Endothelial cell of umbilical vein (primary cell): ENCODE data around the gene CHMP6. TPM values are rescaled to one million over a fixed set of nuclear protein-coding genes. Genes with fewer than 3 reads are reported as not detected.

Experiments used
- BruUV-seq: library from RNA; stranded (reverse); fragments of 400-500 nt; replicated peaks from 2 replicates; lab custom pipeline; 2021; lab: Mats Ljungman, UMichigan
- CTCF ChIA-PET: fragments of 300-600, 350-600 bp; sonication (Branson Sonifier 250); formaldehyde crosslinking; loops from one replicate; lab custom pipeline; 2021; ENCODE audit warnings: antibody characterized with exemption, inconsistent platforms; lab: Charles Lee
- POLR2A ChIA-PET: fragments of 300-600, 350-600 bp; sonication (Branson Sonifier 250); formaldehyde crosslinking; loops from one replicate; lab custom pipeline; 2021; ENCODE audit warnings: antibody characterized with exemption, inconsistent platforms; lab: Charles Lee
- DNase-seq: peaks from one replicate; pipeline ENCODE4 v3.0.0-alpha.2; 2011; ENCODE audit warnings: low read depth, low spot score
- FAIRE-seq: peaks from 2 replicates; lab custom pipeline; 2011; peaks lifted over from hg19 to GRCh38; lab: Jason Lieb, UNC
- H2AFZ ChIP-seq: 2 replicates; pipeline ENCODE4 v1.6.0; 2012; ENCODE audit warnings: low read depth, low read length, control low read depth, inconsistent platforms
- H3K27ac ChIP-seq: 2 replicates; pipeline ENCODE4 v1.5.1; 2011; ENCODE audit warnings: low read depth, mild to moderate bottlenecking, control low read depth, low read length, moderate library complexity; ENCODE audit not compliant: insufficient read depth
- H3K27me3 ChIP-seq, 2 experiments: 2 replicates each; pipeline versions ENCODE4 v1.6.0 to v1.6.1; 2011; ENCODE audit warnings: low read length in 2 of 2, mixed read lengths in 1 of 2; ENCODE audit not compliant: control insufficient read depth in 2 of 2, insufficient read depth in 2 of 2
- H3K36me3 ChIP-seq, 2 experiments: 2 replicates in 1 of 2; 3 replicates in 1 of 2; pipeline ENCODE4 v1.5.1; 2011; ENCODE audit warnings: low read length in 2 of 2, mild to moderate bottlenecking in 1 of 2, moderate library complexity in 1 of 2; ENCODE audit not compliant: control insufficient read depth in 2 of 2, insufficient read depth in 2 of 2; ENCODE audit errors: extremely low read depth in 1 of 2
- H3K4me1 ChIP-seq: 3 replicates; pipeline ENCODE4 v1.5.1; 2011; ENCODE audit warnings: mild to moderate bottlenecking, low read length; ENCODE audit not compliant: control insufficient read depth, insufficient read depth; ENCODE audit errors: extremely low read depth
- H3K4me2 ChIP-seq: 2 replicates; pipeline ENCODE4 v1.6.1; 2011; ENCODE audit warnings: low read length, control low read depth, mixed read lengths; ENCODE audit not compliant: insufficient read depth
- H3K4me3 ChIP-seq, 3 experiments: fragments of 200-600 bp in 1 of 3; sonication (generic), shearing (Covaris generic) in 1 of 3; replicated peaks in 1 of 3; 2 replicates each; pipeline ENCODE4 v1.5.1; 2011 to 2016; ENCODE audit warnings: control low read depth in 3 of 3, low read length in 3 of 3, mild to moderate bottlenecking in 2 of 3, inconsistent platforms in 1 of 3, low read depth in 1 of 3, moderate library complexity in 1 of 3; ENCODE audit not compliant: insufficient read depth in 1 of 3
- H3K79me2 ChIP-seq: 2 replicates; pipeline ENCODE4 v1.6.0; 2012; ENCODE audit warnings: low read length, inconsistent platforms; ENCODE audit not compliant: control insufficient read depth, insufficient read depth
- H3K9ac ChIP-seq: replicated peaks from 2 replicates; pipeline ENCODE3; 2011; ENCODE audit warnings: low read length, control low read depth; ENCODE audit not compliant: insufficient read depth; ENCODE audit errors: extremely low read depth
- H3K9me1 ChIP-seq: replicated peaks from 3 replicates; pipeline ENCODE4 v1.6.0; 2011; ENCODE audit warnings: mild to moderate bottlenecking, low read length; ENCODE audit not compliant: control insufficient read depth, insufficient read depth; ENCODE audit errors: extremely low read depth
- H3K9me3 ChIP-seq: replicated peaks from 2 replicates; pipeline ENCODE4 v1.5.1; 2012; ENCODE audit warnings: low read length, inconsistent platforms; ENCODE audit not compliant: control insufficient read depth, insufficient read depth
- H4K20me1 ChIP-seq: replicated peaks from 2 replicates; pipeline ENCODE3; 2011; ENCODE audit warnings: mild to moderate bottlenecking, low read length; ENCODE audit not compliant: control insufficient read depth, insufficient read depth; ENCODE audit errors: extremely low read depth
- CTCF ChIP-seq, 2 donors: IDR thresholded peaks; 1 replicate in 1 of 2; 2 replicates in 1 of 2; pipeline ENCODE4 v1.5.1; 2011; ENCODE audit warnings: low read length in 2 of 2, mild to moderate bottlenecking in 2 of 2, moderate library complexity in 2 of 2, control low read depth in 1 of 2, inconsistent platforms in 1 of 2, low read depth in 1 of 2; ENCODE audit not compliant: insufficient read depth in 1 of 2; ENCODE audit errors: extremely low read depth in 1 of 2
- EZH2 ChIP-seq: IDR thresholded peaks from 2 replicates; pipeline ENCODE4 v1.6.1; 2012; ENCODE audit warnings: borderline replicate concordance, low read depth, mild to moderate bottlenecking, moderate library complexity, low read length, inconsistent platforms; ENCODE audit not compliant: severe bottlenecking
- FOS ChIP-seq: IDR thresholded peaks from 2 replicates; pipeline ENCODE4 v1.6.1; 2011; ENCODE audit warnings: mild to moderate bottlenecking, low read length, moderate library complexity, borderline replicate concordance; ENCODE audit not compliant: insufficient read depth
- GATA2 ChIP-seq: IDR thresholded peaks from 2 replicates; pipeline ENCODE4 v1.7.0; 2011; ENCODE audit warnings: low read depth, mild to moderate bottlenecking, moderate library complexity, mixed read lengths, low read length; ENCODE audit not compliant: insufficient read length, insufficient read depth
- JUN ChIP-seq: IDR thresholded peaks from 2 replicates; pipeline ENCODE4 v1.6.1; 2011; ENCODE audit warnings: borderline replicate concordance, low read depth; ENCODE audit not compliant: insufficient read length, insufficient read depth
- MAX ChIP-seq: IDR thresholded peaks from 2 replicates; pipeline ENCODE4 v1.6.1; 2011; ENCODE audit not compliant: insufficient read depth, insufficient read length
- MYC ChIP-seq: IDR thresholded peaks from one replicate; pipeline ENCODE4 v1.6.1; 2011; ENCODE audit warnings: mild to moderate bottlenecking, low read depth, low read length
- POLR2A ChIP-seq: IDR thresholded peaks from 2 replicates; pipeline ENCODE4 v1.6.1; 2012; ENCODE audit warnings: low read depth, mild to moderate bottlenecking, control low read depth, low read length
- POLR2AphosphoS5 ChIP-seq: IDR thresholded peaks from 2 replicates; pipeline ENCODE4 v1.6.1; 2012; ENCODE audit warnings: low read depth, mild to moderate bottlenecking, control low read depth, low read length, moderate library complexity; ENCODE audit not compliant: insufficient read depth
- dilution Hi-C: fragments of 300-500 bp; cut with MboI; formaldehyde crosslinking; loops from one replicate; pipeline ENCODE4 v1.15.0; 2019; ENCODE audit warnings: low sequenced_read_pairs; ENCODE audit not compliant: extremely low pct_ligation_motif_present
- intact Hi-C: fragments of 100-400 bp; cut with micrococcal nuclease; formaldehyde crosslinking; loops from one replicate; pipeline ENCODE4 v1.10.0; 2022
- polyA plus RNA-seq, 4 experiments: library from polyadenylated mRNA; depleted of rRNA in 3 of 4; stranded (reverse) in 3 of 4; unstranded in 1 of 4; fragments of >200 nt; gene quantifications; 2 replicates each; pipeline versions ENCODE4 v1.2.1 to v1.2.3, GENCODE V29; 2011 to 2012; ENCODE audit warnings: missing spikeins in 1 of 4
- total RNA-seq: library from RNA; stranded (reverse); gene quantifications from 2 replicates; pipeline ENCODE4 v1.2.3, GENCODE V29; 2021

CHMP6 gene
- total and polyA plus RNA-seq, 2 donors (not counting 3 experiments of a cell fraction or from before 2014, with no cell fraction given): 42.5 to 48.5 TPM

- Histone ChIP-seq H4K20me1 (no peaks in the 10 kb centered on the region), H3K9me1 (no peaks in the 10 kb centered on the region), H3K27me3 (peaks cover 0 to 2% of the 10 kb centered on the region in 2 experiments), H3K4me1 (peaks cover 3% of the 10 kb centered on the region), H3K9ac (no peak overlapping the region), H3K4me3 (no peak overlapping the region), H3K4me2 (no peak overlapping the region), H3K79me2 (no peaks in the 10 kb centered on the region), H2AFZ (no peak overlapping the region), H3K9me3 (no peaks in the 10 kb centered on the region), H3K27ac (no peak overlapping the region), H3K36me3 (no peaks in the 10 kb centered on the region)
- FAIRE-seq (no peak), DNase-seq (no peak)
- TF ChIP-seq POLR2A: no peak
- TF ChIP-seq EZH2: no peak
- TF ChIP-seq POLR2AphosphoS5: no peak
- TF ChIP-seq JUN: no peak
- TF ChIP-seq MYC: no peak
- TF ChIP-seq MAX: no peak
- no peak for TF ChIP-seq FOS
- no peak for TF ChIP-seq CTCF (IDR thresholded peaks at IDR 0.05; ENCODE audit: extremely low read depth in 1 of 2, insufficient read depth in 1 of 2, low read depth in 1 of 2, low read length in 2 of 2)
- no peak for TF ChIP-seq GATA2
- CTCF ChIA-PET: interaction anchor here (0.9 to 1.8 kb wide), 9 partner anchors 8 to 598 kb away, joined by 3 to 23 read pairs (median 4); no protein-coding TSS in a partner anchor
- dilution Hi-C loops: no loop called here
- POLR2A ChIA-PET: no interaction called here
- intact Hi-C loops: no loop called here
- no TSS peak for BruUV-seq
Observed at GRCh38 chr17:81025065-81025740, 33.6 kb downstream of the CHMP6 start.
